22Rv1 (cell line): ENCODE data around the gene NOC2L.

ENCODE experiments used
- H3K27ac ChIP-seq: fragments of 450-650 bp; 2 replicates; pipeline ENCODE4 v1.5.1; 2017
- ZFX ChIP-seq: fragments of 450-650 bp; IDR thresholded peaks from 2 replicates; pipeline ENCODE4 v1.6.1; 2017; ENCODE audit warnings: antibody characterized with exemption, borderline replicate concordance
- TF ChIP-seq, protein P1 (sequence below): fragments of 450-650 bp; IDR thresholded peaks from 2 replicates; pipeline ENCODE4 v1.5.1; 2017; ENCODE audit warnings: mild to moderate bottlenecking

NOC2L gene

GRCh38 chr1:961132-961669, 2.1 kb upstream of the NOC2L start:
- TF ChIP-seq, protein P1, sequence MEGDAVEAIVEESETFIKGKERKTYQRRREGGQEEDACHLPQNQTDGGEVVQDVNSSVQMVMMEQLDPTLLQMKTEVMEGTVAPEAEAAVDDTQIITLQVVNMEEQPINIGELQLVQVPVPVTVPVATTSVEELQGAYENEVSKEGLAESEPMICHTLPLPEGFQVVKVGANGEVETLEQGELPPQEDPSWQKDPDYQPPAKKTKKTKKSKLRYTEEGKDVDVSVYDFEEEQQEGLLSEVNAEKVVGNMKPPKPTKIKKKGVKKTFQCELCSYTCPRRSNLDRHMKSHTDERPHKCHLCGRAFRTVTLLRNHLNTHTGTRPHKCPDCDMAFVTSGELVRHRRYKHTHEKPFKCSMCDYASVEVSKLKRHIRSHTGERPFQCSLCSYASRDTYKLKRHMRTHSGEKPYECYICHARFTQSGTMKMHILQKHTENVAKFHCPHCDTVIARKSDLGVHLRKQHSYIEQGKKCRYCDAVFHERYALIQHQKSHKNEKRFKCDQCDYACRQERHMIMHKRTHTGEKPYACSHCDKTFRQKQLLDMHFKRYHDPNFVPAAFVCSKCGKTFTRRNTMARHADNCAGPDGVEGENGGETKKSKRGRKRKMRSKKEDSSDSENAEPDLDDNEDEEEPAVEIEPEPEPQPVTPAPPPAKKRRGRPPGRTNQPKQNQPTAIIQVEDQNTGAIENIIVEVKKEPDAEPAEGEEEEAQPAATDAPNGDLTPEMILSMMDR: no peak
- TF ChIP-seq ZFX: no peak
- peak overlapping the region; percentile 86 for H3K27ac ChIP-seq

DNA sequence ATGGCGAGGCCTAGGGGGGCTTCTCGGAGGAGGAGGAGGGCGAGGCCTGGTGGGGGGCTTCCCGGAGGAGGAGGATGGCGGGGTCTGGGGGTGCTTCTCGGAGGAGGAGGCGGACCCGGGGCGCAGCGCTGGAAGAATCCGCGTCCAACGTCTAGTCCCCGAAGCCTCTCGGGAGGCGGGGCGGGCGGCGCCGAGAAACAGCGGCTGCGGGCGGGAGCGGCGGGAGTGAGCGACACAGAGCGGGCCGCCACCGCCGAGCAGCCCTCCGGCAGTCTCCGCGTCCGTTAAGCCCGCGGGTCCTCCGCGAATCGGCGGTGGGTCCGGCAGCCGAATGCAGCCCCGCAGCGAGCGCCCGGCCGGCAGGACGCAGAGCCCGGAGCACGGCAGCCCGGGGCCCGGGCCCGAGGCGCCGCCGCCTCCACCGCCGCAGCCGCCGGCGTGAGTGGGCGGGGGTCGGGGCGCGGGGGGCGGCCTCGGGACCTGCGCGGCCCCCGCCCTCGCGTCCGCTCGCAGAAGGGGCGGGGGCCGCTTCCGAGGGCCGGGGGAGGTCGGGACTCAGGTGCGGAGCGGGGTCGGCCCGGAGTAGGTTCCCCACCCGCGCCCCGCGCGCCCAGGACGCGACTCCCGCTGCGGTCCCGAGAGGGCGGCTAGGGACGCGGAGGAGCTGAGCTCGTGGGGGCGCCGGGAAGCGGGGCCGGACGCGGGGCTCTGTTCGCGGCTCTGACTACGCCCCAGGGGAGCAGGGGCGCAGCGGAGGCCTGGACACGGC, 1.5 kb upstream of the NOC2L start, which contains the start of gene KLHL17:
KLHL17 (plus strand) TSS at position 222 of the 769 bp plus-strand sequence; CDS start at position 332, 110 bp downstream.
- peak within 1 kb of the TSS; percentile 86 for H3K27ac ChIP-seq
- TF ChIP-seq, protein P1: no peak

DNA sequence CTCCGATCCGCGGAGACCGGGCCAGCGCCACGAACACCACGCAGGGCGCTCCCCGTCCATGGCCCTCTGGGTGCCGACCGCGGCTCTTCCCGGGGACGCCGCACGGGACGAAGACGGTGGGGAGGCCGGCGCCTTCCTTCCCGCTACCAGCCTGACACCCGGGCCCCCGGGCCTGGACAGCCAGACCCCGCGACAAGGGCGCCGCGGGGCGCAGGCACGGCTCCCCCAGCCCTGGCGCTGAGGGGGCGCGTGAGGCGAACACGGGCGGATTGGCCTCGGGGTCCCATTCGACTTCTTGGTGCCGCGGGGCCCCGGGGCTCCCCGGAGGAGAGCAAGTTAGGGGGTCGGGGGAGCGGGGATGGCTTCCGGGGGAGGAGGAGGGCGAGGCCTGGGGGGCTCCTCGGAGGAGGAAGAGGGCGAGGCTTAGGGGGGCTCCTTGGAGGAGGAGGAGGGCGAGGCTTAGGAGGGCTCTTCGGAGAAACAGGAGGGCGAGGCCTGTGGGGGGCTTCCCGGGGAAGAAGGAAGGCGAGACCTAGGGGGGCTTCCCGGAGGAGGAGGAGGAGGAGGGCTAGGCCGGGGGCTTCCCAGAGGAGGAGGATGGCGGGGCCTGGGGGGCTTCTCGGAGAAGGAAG, 791 bp upstream of the NOC2L start:
- TF ChIP-seq, protein P1: no peak
- TF ChIP-seq ZFX: no peak
- peak overlapping the region; percentile 86 for H3K27ac ChIP-seq

- no peak overlapping the region for H3K27ac ChIP-seq
- TF ChIP-seq ZFX: no peak
- TF ChIP-seq, protein P1: no peak
These were observed 2.4 kb downstream of the NOC2L start for GRCh38 chr1:956636-957035.

DNA sequence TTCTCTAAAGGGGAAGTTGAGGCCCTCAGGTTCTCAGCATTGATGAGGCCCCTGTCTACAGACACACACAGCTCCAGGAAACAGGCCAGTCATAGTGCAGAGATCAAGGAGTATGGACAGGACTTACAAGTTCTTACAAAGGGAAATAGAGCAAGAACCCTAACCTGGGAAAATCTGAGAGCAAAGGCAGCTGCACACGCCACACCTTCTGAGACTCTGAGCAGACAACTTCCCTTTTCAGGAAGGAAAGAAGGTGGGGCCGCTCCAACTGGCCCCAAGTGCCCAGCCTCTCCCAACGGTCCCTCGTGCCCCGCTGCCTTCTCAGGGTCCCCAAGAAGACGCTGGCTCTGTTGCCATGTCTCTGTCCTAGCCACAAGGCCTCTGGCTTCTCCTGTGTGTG, 3.6 kb downstream of the NOC2L start:
- no peak overlapping the region for H3K27ac ChIP-seq
- TF ChIP-seq, protein P1: no peak
- TF ChIP-seq ZFX: no peak

- H3K27ac ChIP-seq: no peak overlapping the region
These were observed 4.1 kb downstream of the NOC2L start for GRCh38 chr1:954927-955326.

More at GRCh38 chr1:954927-955326, 4.1 kb downstream of the NOC2L start:
- TF ChIP-seq, protein P1: no peak
- TF ChIP-seq ZFX: no peak
